ENCODE data around the gene CCR4. TPM values are rescaled to one million over a fixed set of nuclear protein-coding genes. Genes with fewer than 3 reads are reported as not detected.

Gene CCR4
- total RNA-seq, 1 experiment from 2014 or later: not detected

Other genes starting within 250 kb of the CCR4 start
- gene TRIM71, start 133.6 kb upstream of the CCR4 start, total RNA-seq (2014; rRNA removed; shearing (Covaris generic)): 0.05 TPM in 1 of 2 replicates, not detected in the other
- 24.0 and 35.8 TPM in 2 replicates for gene GLB1, start 145.5 kb downstream of the CCR4 start, total RNA-seq (2014; rRNA removed; shearing (Covaris generic))
- 2.9 and 3.2 TPM in 2 replicates for gene TMPPE, start 145.5 kb downstream of the CCR4 start, total RNA-seq (2014; rRNA removed; shearing (Covaris generic))
- 107 TPM in 2 replicates for gene CRTAP, start 162.4 kb downstream of the CCR4 start, total RNA-seq (2014; rRNA removed; shearing (Covaris generic))